Stimulated activated CD8-positive, alpha-beta memory T cell treated with anti-CD3 and anti-CD28 coated beads, Interleukin-4, amount 100 ng/mL, for 1 hour (primary cell): ENCODE data around the gene SMAD3.

ENCODE experiments used
- DNase-seq, 2 donors: peaks; one replicate each; pipeline ENCODE4 v3.0.0-alpha.2; 2020; ENCODE audit warnings: low read depth in 2 of 2, low spot score in 1 of 2

SMAD3 gene

GRCh38 chr15:67158367-67158766 lies 93.0 kb downstream of the SMAD3 start:
- no peak for DNase-seq

GRCh38 chr15:67161412-67161811 lies 96.0 kb downstream of the SMAD3 start:
- no peak for DNase-seq

GRCh38 chr15:67161881-67162280 lies 96.5 kb downstream of the SMAD3 start:
- DNase-seq, result no peak

GRCh38 chr15:67163180-67163579 lies 97.8 kb downstream of the SMAD3 start:
- no peak for DNase-seq

GRCh38 chr15:67164401-67164791 lies 99.0 kb downstream of the SMAD3 start:
- DNase-seq, result no peak

GRCh38 chr15:67164811-67165253 lies 99.4 kb downstream of the SMAD3 start:
- DNase-seq, result no peak

GRCh38 chr15:67165254-67166253 lies 100.2 kb downstream of the SMAD3 start:
- no peak for DNase-seq

DNA sequence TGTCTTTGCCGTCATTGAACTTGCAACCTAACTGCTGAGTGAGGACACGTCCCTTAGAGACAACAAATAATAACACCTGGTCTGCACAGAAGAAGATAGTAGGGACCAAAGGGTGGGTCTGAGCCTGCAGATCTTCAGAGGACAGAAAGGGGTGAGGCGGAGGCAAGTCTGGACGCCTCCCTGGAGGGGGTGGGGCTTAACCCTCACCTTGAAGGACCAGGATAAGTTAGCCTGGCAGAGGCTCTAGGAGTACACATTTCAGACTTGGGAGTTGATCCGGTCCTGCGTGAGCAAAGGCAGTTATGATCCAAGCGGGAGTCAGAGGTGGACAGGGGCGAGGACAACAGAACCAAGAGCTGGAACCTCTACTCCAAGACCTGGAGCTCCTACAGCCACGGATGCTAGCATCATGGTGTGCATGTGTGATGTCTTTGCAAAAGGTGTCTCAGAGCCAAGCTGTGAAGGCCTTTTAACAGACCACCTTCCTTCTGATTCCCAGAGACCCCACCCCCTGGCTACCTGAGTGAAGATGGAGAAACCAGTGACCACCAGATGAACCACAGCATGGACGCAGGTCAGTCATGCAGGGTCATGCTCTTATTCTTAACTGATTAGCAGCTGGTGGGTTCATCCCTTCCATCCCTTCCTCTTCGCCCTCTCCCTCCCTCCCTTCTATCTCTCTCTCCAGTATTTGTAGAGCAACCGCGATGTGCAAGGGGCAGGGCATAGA lies 101.0 kb downstream of the SMAD3 start:
- no peak for DNase-seq

- DNase-seq, result no peak
Observed at GRCh38 chr15:67167091-67167490, 101.7 kb downstream of the SMAD3 start.

GRCh38 chr15:67168694-67169093 lies 103.3 kb downstream of the SMAD3 start:
- DNase-seq, result no peak

GRCh38 chr15:67170143-67170925 lies 104.9 kb downstream of the SMAD3 start:
- DNase-seq, result no peak

GRCh38 chr15:67171471-67171870 lies 106.1 kb downstream of the SMAD3 start:
- no peak for DNase-seq

GRCh38 chr15:67172172-67172571 lies 106.8 kb downstream of the SMAD3 start:
- DNase-seq, result no peak

- DNase-seq, result no peak
Observed at GRCh38 chr15:67173005-67173404, 107.6 kb downstream of the SMAD3 start.

GRCh38 chr15:67173786-67174185 lies 108.4 kb downstream of the SMAD3 start:
- no peak for DNase-seq

- no peak for DNase-seq
Observed at GRCh38 chr15:67174446-67174845, 109.0 kb downstream of the SMAD3 start.

GRCh38 chr15:67174864-67175573 lies 109.6 kb downstream of the SMAD3 start:
- no peak for DNase-seq

DNA sequence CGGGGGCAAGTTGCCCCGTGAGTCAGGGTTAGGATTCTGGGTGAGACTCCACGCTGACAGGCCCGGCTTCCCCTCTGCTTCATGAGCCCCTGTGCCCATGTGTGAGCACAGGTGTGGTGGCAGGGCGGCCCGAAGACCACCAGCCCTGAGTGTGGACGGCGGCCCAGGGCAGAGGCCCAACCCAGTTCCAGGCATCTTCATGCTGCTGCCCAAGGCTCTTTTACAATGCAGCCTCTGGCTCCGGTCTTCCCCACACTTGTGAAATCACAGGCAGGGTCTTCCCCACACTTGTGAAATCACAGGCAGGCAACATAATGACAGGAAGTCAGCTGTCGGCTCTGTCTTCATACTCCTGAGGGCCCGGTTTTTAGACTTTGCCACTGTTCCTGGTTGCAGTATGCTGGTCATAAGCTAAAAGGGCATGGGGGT lies 110.3 kb downstream of the SMAD3 start:
- no peak for DNase-seq

DNA sequence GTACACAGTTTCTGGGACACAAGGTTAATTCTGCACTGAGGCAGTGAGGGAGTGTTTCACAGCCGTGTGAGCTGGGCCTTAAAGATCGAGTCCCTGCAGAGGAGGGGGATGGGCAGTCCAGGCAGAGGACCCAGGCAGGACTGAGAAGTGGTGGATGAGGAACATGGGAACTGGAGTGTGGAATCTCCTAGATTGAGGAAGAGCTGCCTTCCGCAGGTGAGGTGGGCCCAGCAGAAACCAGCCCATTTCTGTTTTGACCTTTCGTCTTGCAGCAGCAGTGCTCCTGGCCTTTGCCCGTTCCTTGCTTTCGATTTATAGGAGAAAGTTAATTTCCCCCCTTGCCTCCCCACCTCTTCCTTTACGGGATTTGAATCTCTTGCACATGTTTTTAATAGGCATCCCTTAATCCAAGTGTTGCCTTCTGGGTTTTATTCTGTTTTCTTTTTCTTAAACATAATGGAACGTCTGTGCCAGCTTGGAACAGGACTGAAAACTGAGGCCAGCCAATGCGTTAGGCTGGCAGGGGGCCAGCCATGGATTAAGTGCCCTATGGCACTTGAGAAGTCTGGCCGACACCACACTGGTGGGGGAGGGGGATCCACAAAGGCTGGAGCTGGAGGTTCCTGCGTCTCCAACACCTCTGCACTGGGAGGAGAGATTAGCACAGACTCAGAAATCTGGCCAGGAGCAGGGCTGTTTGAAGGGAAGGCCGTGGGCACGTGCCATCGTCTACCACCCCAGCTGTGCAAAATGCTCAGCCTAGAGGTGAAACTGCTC lies 111.0 kb downstream of the SMAD3 start:
- DNase-seq, result no peak

- DNase-seq, result no peak
Observed at GRCh38 chr15:67177752-67178151, 112.3 kb downstream of the SMAD3 start.
